ENCODE data around the gene EFCAB11. TPM values are rescaled to one million over a fixed set of nuclear protein-coding genes. Genes with fewer than 3 reads are reported as not detected.

Gene EFCAB11
- total and polyA plus RNA-seq, 2 of the 4 experiments (the other 2 are of a cell fraction), result 2.2 to 5.3 TPM

DNA sequence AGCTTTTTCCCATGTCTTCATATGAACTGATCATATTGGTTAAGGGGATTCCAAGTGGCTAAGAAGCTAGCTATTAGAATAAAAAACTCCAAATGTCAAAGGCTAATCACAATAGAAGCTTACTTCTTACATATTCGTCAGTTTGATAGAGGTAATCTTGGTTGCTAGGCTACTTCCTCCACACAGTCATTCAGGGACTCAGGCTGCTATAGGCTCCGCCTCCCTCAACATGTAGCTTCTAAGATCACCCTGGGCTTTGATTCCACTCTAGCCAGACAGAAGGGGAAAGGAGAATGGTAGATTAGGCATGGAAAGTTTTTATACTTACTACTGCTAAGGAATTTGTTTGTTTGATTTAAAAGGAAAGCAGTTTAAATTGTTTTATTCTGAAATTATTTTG lies 207.9 kb downstream of the EFCAB11 start:
- no peaks in the 10 kb centered on the region for H3K36me3 ChIP-seq (ENCODE audit: control insufficient read depth, insufficient read depth, low read length)
- H3K14ac ChIP-seq (replicated peaks; ENCODE audit: low read depth, low read length), result no peak overlapping the region
- no peaks in the 10 kb centered on the region for H4K20me1 ChIP-seq (ENCODE audit: insufficient read depth, low read length)
- H3K23ac ChIP-seq (ENCODE audit: low read depth, low read length), result no peak overlapping the region
- H2AK9ac ChIP-seq (replicated peaks; ENCODE audit: low read depth, low read length, poor library complexity), result no peak overlapping the region
- no CpG with 5 or more reads among the region's 2 CpGs for WGBS, 2 experiments (ENCODE audit: extremely low coverage in 2 of 2, insufficient read length in 1 of 2)
- H3K79me1 ChIP-seq (ENCODE audit: low read depth in 1 of 2, low read length in 2 of 2), result no peaks in the 10 kb centered on the region
- dilution Hi-C loops (cut with HindIII; ENCODE audit: low sequenced_read_pairs, unreplicated experiment), result no loop called here
- no peak overlapping the region for H4K91ac ChIP-seq (ENCODE audit: insufficient read depth, low read depth, low read length)
- no peak overlapping the region for H2AFZ ChIP-seq (replicated peaks; ENCODE audit: low read length, poor library complexity)
- in situ Hi-C loops (cut with MboI; ENCODE audit: low sequenced_read_pairs), result no loop called here
- H3K9ac ChIP-seq (ENCODE audit: low read depth, low read length), result no peak overlapping the region
- ChIA-PET CTCF (no interaction called here), POLR2A (ENCODE audit: unreplicated experiment) (no interaction called here)
- H3K4me1 ChIP-seq (ENCODE audit: control insufficient read depth, insufficient read depth, low read length), result peaks cover 2% of the 10 kb centered on the region; the same call in 1 of the 2 replicates
- no peak overlapping the region for H4K8ac ChIP-seq (ENCODE audit: low read depth in 2 of 2, low read length in 2 of 2)
- no peak overlapping the region for H3K4me2 ChIP-seq (ENCODE audit: low read depth, low read length)
- H2BK20ac ChIP-seq (ENCODE audit: low read depth, low read length), result no peak overlapping the region
- DNase-seq, result no peak
- H3K9me3 ChIP-seq (ENCODE audit: control insufficient read depth, insufficient read depth, low read length), result peaks cover 7% of the 10 kb centered on the region
- no peak for ATAC-seq (ENCODE audit: low read depth)
- no peak overlapping the region for H3K18ac ChIP-seq (ENCODE audit: low read depth, low read length)
- H2BK5ac ChIP-seq (ENCODE audit: low read depth, low read length, poor library complexity, severe bottlenecking), result no peak overlapping the region
- H2AK5ac ChIP-seq (ENCODE audit: low read depth, low read length), result no peak overlapping the region
- no peaks in the 10 kb centered on the region for H3K9me1 ChIP-seq (ENCODE audit: insufficient read depth, low read length)
- no peak overlapping the region for H4K5ac ChIP-seq (ENCODE audit: low read depth, low read length)
- no peak overlapping the region for H3K4me3 ChIP-seq (ENCODE audit: insufficient read depth, low read depth, low read length)
- no peak overlapping the region for H2BK120ac ChIP-seq (ENCODE audit: low read depth, low read length)
- no peak overlapping the region for H3K4ac ChIP-seq (ENCODE audit: low read depth, low read length)
- H2BK15ac ChIP-seq (ENCODE audit: low read depth, low read length), result no peak overlapping the region
- H3K27me3 ChIP-seq (ENCODE audit: control insufficient read depth, insufficient read depth, low read length), result no peaks in the 10 kb centered on the region
- TF ChIP-seq, protein P1, sequence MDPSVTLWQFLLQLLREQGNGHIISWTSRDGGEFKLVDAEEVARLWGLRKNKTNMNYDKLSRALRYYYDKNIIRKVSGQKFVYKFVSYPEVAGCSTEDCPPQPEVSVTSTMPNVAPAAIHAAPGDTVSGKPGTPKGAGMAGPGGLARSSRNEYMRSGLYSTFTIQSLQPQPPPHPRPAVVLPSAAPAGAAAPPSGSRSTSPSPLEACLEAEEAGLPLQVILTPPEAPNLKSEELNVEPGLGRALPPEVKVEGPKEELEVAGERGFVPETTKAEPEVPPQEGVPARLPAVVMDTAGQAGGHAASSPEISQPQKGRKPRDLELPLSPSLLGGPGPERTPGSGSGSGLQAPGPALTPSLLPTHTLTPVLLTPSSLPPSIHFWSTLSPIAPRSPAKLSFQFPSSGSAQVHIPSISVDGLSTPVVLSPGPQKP (IDR thresholded peaks at IDR 0.05; ENCODE audit: borderline replicate concordance, low read depth, low read length), result no peak
- TF ChIP-seq SMC3 (IDR thresholded peaks at IDR 0.05; ENCODE audit: low read depth, low read length) (no peak), FOS (IDR thresholded peaks at IDR 0.05; ENCODE audit: low read depth, low read length) (no peak), NFE2L2 (IDR thresholded peaks at IDR 0.05; ENCODE audit: low read depth, low read length) (no peak), RAD21 (IDR thresholded peaks at IDR 0.05; ENCODE audit: low read length) (no peak), POLR2A (IDR thresholded peaks at IDR 0.05; ENCODE audit: low read depth, low read length) (no peak), RFX5 (IDR thresholded peaks at IDR 0.05; ENCODE audit: low read depth, low read length) (no peak), BHLHE40 (IDR thresholded peaks at IDR 0.05; ENCODE audit: low read depth, low read length) (no peak), CEBPB (IDR thresholded peaks at IDR 0.05; ENCODE audit: low read depth, low read length) (no peak), MAZ (IDR thresholded peaks at IDR 0.05; ENCODE audit: borderline replicate concordance, low read depth, low read length) (no peak), RCOR1 (IDR thresholded peaks at IDR 0.05; ENCODE audit: insufficient replicate concordance, low read length) (no peak), CHD1 (IDR thresholded peaks at IDR 0.05; ENCODE audit: low read depth, low read length) (no peak), MXI1 (IDR thresholded peaks at IDR 0.05; ENCODE audit: borderline replicate concordance, low read depth, low read length) (no peak), MAFK (IDR thresholded peaks at IDR 0.05; ENCODE audit: low read depth, low read length) (no peak)
- TF ChIP-seq, protein P2, sequence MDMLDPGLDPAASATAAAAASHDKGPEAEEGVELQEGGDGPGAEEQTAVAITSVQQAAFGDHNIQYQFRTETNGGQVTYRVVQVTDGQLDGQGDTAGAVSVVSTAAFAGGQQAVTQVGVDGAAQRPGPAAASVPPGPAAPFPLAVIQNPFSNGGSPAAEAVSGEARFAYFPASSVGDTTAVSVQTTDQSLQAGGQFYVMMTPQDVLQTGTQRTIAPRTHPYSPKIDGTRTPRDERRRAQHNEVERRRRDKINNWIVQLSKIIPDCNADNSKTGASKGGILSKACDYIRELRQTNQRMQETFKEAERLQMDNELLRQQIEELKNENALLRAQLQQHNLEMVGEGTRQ (IDR thresholded peaks at IDR 0.05; ENCODE audit: low read depth, low read length), result no peak
- no peak overlapping the region for H3K56ac ChIP-seq (ENCODE audit: extremely low read depth, insufficient read depth, low read length)
- intact Hi-C loops (cut with micrococcal nuclease), result no loop called here
- H3K27ac ChIP-seq (ENCODE audit: insufficient read depth, low read length), result no peak overlapping the region
- no TSS peak for BruUV-seq (replicated peaks)
